GM15510 (cell line): Measurements from ENCODE around the gene EDA.

Experiments
- POLR2A ChIP-seq: IDR thresholded peaks from 3 replicates; pipeline ENCODE4 v1.6.1; 2011; ENCODE audit warnings: borderline replicate concordance; ENCODE audit not compliant: insufficient read length; ENCODE audit errors: extremely low read depth

Gene EDA

GRCh38 chrX:70029863-70030262 lies 413.9 kb downstream of the EDA start:
- no peak for TF ChIP-seq POLR2A

- TF ChIP-seq POLR2A: no peak
Observed at GRCh38 chrX:70030301-70030767, 414.4 kb downstream of the EDA start.

- no peak for TF ChIP-seq POLR2A
Observed at GRCh38 chrX:70032792-70033191, 416.9 kb downstream of the EDA start.

GRCh38 chrX:70033348-70034051 lies 417.6 kb downstream of the EDA start:
- no peak for TF ChIP-seq POLR2A

GRCh38 chrX:70034646-70035045 lies 418.7 kb downstream of the EDA start:
- TF ChIP-seq POLR2A: no peak

- no peak for TF ChIP-seq POLR2A
Observed at GRCh38 chrX:70038515-70038914, 422.6 kb downstream of the EDA start.

- no peak for TF ChIP-seq POLR2A
Observed at GRCh38 chrX:70038951-70039350, 423.0 kb downstream of the EDA start.

GRCh38 chrX:70039758-70040157 lies 423.8 kb downstream of the EDA start:
- no peak for TF ChIP-seq POLR2A

GRCh38 chrX:70041993-70042392 lies 426.1 kb downstream of the EDA start:
- no peak for TF ChIP-seq POLR2A

- no peak for TF ChIP-seq POLR2A
Observed at GRCh38 chrX:70042399-70043371, 426.8 kb downstream of the EDA start.

- TF ChIP-seq POLR2A: no peak
Observed at GRCh38 chrX:70043685-70044084, 427.8 kb downstream of the EDA start.

GRCh38 chrX:70044541-70045245 lies 428.8 kb downstream of the EDA start:
- TF ChIP-seq POLR2A: no peak

GRCh38 chrX:70046978-70047377 lies 431.1 kb downstream of the EDA start:
- no peak for TF ChIP-seq POLR2A

GRCh38 chrX:70049406-70049805 lies 433.5 kb downstream of the EDA start:
- no peak for TF ChIP-seq POLR2A

GRCh38 chrX:70049925-70050324 lies 434.0 kb downstream of the EDA start, which contains the start of gene AWAT2:
Gene AWAT2 (minus strand): TSS chrX:70049938. CDS start chrX:70049932, 6 bp downstream.
- no peak for TF ChIP-seq POLR2A
